ENCODE results near the gene EVL.
"Not testable (repeated sequence)": the region's sequence is repeated elsewhere in the genome, so short reads cannot be mapped to it uniquely, and the experiment has no call there.

The EVL gene

GRCh38 chr14:100065111-100065871 lies at the start of gene EVL:
EVL (plus strand) TSS chr14:100065422; CDS start chr14:100065501, 79 bp downstream.
- FAIRE-seq: no peak

GRCh38 chr14:100017553-100017952 lies 47.7 kb upstream of the EVL start:
- no peak for FAIRE-seq

GRCh38 chr14:100018054-100018453 lies 47.2 kb upstream of the EVL start:
- FAIRE-seq: no peak

- no peak for FAIRE-seq
Measured at GRCh38 chr14:100018482-100018881, 46.7 kb upstream of the EVL start.

GRCh38 chr14:100019156-100019744 lies 46.0 kb upstream of the EVL start:
- FAIRE-seq: no peak

GRCh38 chr14:100020629-100021028 lies 44.6 kb upstream of the EVL start:
- no peak for FAIRE-seq

DNA sequence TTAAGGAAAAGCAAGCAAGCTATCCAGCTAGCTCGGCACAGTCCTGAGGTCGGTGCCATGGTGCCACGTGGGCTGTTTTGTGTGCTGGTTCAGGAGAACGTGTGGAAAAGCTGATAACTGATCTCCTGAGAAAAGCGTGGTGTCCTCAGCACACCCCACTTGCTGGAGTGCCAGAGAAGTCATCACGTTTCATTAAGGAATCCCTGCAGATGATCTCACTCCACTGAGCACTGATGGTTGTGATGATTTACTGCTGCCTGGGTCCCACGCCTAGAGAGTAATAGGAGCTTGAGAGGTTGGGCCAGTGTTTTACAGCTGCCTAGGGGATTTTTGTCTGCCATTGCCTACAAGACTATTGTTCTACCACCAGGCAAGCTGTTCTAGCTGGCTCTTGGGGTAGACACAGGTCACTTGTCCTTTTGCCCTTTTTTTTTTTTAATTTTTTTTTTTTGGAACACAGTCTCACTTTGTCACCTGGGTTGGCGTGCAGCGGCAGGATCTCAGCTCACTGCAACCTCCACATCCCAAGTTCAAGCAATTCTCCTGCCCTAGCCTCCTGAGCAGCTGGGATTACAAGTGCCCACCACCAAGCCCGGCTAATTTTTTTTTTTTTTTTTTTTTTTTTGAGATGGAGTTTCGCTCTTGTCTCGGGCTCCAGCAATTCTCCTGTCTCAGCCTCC lies 42.3 kb upstream of the EVL start:
- FAIRE-seq: no peak

GRCh38 chr14:100025111-100025510 lies 40.1 kb upstream of the EVL start:
- FAIRE-seq: no peak

GRCh38 chr14:100027771-100028490 lies 37.3 kb upstream of the EVL start:
- FAIRE-seq: no peak

DNA sequence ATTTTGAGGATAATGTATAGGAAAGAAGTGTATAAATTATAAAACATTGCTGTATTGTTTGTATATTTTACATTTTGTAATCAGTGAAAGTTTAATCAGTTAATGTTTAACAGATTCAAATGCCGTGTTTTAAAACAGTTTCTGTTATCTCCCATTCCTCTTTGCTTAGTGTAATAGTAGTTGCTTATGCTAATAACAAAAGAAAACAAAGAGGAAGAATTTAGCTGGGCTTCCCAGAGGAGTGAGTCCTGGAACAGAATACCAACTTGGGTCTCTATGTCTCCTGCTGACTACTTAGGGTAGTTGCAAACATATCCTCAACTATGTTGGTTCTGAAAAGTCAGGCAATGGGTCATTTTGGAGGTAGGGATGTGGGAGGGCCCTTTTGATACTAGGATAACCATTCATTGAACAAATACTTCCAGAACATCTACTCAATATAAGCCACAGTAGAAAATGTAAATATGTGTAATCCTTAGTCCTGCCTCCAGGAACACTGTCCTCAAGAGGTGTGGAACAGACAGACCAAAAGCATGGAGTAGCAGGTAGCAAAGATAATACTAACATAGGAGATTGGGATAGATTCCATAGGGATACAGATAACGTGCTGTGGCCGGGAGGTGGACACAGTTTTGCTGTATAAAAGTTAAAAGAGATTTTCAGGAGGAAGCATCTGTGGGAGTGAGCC lies 36.1 kb upstream of the EVL start:
- FAIRE-seq: no peak

DNA sequence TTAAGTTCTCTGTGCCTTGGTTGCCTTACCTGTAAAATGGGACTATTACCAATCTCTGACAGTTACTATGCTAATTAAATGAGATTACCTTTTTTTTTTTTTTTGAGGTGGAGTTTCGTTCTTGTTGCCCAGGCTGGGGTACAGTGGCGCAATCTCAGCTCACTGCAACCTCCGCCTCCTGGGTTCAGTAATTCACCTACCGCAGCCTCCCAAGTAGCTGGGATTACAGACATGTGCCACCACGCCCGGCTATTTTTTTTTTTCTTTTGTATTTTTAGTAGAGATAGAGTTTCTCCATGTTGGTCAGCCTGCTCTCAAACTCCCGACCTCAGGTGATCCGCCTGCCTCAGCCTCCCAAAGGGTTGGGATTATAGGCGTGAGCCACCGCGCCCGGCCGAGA lies 35.2 kb upstream of the EVL start:
- FAIRE-seq: not testable (repeated sequence)

DNA sequence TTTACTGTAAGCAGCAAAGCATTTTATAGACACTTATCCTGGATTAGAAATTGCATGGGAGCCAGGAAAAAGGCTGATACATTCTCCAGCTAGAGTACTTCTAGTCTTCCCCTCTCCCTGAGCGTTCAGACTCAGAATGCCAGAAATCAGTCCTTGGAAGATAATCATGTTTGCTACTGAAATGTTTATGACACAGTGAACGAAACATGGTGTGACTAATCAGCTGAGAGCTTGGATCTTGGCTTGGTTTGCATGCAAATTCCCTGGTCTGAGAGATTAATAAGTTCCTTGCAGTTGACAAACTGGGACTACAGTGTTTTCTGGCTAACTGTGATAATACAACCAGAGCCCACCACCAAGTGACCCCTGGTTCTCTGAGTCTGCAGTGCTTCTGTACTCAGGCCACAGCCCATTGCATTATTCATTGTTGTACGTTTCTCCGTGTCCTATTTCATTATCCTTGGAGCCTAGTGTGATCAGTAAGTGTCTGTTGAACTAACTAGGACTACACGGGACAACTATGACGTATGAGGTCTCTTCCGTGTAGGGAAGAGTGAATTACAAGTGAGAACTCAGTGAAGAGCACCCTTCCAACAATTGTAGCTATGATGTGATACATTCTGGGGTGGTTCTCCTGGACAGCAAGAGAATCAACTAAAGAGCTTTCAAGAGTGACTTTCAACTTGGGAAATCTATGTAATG lies 34.6 kb upstream of the EVL start:
- FAIRE-seq: no peak

DNA sequence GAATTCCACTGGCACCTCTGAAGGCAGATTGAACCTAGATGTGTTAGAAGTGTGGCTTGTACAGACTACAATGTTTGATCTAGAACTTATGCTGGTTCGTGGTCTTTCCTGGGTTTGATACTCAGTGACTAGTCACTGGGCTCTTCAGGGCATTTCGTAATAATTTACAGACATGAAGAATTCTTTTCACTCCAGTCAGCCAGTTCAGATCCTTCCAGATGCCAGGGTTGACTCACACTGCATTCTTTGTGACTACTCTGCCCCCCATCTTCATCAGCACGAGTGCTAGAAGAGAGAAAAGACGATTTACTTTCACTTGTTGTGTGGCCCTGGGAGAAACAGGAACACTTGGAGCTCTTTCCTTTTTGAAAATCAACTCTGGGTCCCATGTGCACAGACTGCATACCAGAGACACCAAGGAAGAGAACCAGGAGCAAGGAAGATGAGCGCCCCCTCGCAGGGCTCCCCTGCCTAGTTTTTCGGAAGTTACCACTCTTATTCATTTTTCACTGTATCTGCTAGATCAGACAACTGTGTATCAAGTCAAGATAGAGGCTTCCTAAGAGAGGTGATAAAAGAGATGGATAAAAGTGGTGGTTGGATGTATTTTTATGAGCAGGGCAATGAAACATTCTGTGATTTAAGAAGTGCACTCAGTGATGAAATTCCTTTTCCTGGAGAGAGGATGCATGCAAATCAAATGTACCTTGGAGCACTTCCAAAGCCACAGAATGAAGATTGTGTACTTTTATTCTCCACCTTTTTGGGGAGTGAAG lies 33.5 kb upstream of the EVL start:
- FAIRE-seq: no peak

- FAIRE-seq: no peak
Measured at GRCh38 chr14:100032738-100033137, 32.5 kb upstream of the EVL start.

DNA sequence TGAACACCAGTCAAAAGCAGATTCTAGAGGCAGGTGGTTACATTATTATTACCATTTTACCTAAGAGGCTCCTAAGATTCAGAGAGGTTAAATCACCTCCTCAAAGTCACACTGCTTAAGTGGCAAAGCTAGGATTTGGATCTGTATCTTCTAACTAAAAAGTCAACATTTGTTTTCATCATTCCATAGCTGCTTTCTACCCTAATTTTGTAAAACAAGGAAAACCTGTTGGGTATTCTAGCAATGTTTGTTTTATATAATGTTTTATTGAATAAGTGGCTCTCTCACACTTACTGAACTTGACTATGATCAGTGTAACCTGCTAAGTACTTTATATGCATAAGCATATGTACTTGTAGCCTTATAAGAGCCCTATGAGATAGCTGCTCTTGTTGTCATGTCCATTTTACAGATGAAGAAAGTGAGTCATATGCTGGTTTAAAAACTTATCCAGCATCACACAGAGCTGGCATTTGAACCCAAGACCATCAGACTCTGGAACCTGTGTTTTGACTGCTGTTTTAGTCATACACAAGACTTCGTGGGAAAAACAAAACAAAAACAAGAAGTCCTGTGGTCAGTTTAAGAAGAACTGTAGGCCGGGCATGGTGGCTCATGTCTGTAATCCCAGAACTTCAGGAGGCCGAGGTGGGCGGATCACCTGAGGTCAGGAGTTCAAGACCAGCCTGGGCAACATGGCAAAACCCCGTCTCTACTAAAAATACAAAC lies 31.7 kb upstream of the EVL start:
- no peak for FAIRE-seq

GRCh38 chr14:100034468-100034867 lies 30.8 kb upstream of the EVL start:
- FAIRE-seq: no peak

DNA sequence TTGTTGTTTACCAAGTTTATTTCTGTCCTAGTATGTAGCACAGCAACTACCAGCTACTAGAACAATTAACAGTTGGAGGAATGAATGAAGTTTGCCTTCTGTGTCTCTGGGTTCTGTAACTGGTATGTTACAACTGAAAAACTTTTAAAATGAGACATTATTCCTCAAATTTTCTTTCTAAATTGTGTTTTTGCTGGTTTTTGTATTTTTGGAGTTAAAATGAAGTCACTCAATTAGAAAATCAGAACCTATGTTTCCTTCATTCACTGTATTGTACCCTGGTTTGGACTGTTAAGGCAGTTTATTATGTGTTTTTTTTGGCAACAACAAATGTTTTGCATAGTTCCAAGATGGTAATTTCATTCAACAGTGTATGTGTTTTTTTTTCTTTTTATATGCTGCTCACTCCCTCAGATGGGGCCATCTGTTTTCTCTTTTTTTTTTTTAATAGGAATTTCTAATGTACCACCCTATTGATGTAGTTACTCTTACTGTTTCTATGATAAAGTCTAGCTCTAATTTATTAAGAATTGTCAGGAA lies 30.2 kb upstream of the EVL start:
- no peak for FAIRE-seq

DNA sequence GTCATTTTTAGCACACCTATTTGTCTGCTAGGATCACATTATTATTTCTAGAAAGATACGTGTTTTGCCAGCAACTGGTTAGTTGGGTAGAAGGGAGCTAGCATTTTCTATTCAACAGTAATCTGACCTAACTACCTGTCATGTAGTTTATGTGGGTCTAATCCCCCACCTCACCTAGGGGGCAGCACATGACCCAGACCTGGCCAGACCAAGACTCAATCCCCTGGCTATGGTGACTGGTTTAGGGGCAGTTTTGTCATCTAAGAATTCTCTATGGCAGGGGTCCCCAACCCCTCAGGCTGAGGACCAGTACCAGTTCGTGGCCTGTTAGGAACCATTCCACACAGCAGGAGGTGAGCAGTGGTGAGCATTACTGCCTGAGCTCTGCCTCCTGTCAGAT lies 29.5 kb upstream of the EVL start:
- FAIRE-seq: no peak

DNA sequence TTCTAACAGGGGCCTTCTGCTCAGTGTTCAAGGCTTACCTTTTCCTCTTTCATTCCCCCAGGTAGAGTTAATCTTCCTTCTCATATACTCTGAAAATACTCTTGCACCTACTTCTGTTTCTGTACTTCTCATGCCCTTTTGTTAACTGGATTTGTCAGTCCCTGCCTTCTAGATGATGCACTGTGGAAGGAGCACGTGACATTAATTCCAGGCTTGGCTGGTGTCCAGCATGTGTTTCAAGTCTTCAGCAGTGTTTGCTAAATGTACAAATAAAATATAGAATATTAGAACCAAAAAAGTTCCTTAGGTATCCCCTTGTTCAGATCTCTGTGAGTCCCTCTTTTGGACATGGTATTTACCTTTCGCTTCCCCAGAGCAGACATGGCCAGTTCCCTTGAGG lies 27.9 kb upstream of the EVL start:
- no peak for FAIRE-seq

DNA sequence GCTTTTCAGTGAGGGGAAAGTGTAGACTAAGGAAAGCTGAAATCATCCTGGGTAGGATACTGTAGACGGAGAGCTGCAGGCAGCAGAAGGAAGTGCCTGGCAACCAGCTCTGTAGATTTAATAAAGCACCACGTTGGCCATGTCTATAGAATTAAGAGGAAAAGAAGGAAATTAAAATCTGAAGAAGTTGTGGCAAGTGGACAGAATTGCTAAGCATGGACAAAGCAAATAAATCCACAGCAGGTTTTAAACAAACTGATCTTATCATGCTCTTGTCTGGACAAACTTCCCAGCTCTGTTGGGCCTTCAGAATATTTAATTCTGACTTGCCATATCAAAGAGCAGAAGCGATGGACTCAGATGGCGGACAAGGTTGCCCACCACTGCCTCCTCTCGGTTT lies 27.2 kb upstream of the EVL start:
- FAIRE-seq: no peak

Data from G401.6 (cell line).